DND-41 (cell line): ENCODE data around the gene PAN3.

ENCODE experiments used
- CTCF ChIP-seq: IDR thresholded peaks from 2 replicates; pipeline ENCODE4 v1.5.1; 2012; ENCODE audit warnings: borderline replicate concordance, low read length, moderate library complexity, mild to moderate bottlenecking; ENCODE audit not compliant: poor library complexity, severe bottlenecking; ENCODE audit errors: extremely low read depth
- EZH2 ChIP-seq: IDR thresholded peaks from 3 replicates; pipeline ENCODE4 v1.6.1; 2012; ENCODE audit warnings: borderline replicate concordance, low read depth, mild to moderate bottlenecking, moderate library complexity, low read length, inconsistent platforms; ENCODE audit not compliant: severe bottlenecking

GRCh38 chr13:28250542-28250941, 112.2 kb downstream of the PAN3 start:
- TF ChIP-seq CTCF, result no peak
- TF ChIP-seq EZH2, result no peak
